Left lung (tissue), 10 donors: ENCODE results near the gene PIK3R4. TPM values are rescaled to one million over a fixed set of nuclear protein-coding genes. Genes with fewer than 3 reads are reported as not detected.

ENCODE experiments used
- ATAC-seq: fragments of 200-7000 bp; cut with Tn5 transposase; one replicate; pipeline ENCODE4 v1.9.1; 2020; ENCODE audit warnings: moderate library complexity
- DNase-seq, 4 donors: peaks; one replicate each; pipeline ENCODE4 v3.0.0-alpha.2; 2013 to 2020
- H3K27ac ChIP-seq, 2 donors: fragments of 200-600 bp; sonication (generic) in 1 of 2; one replicate each; pipeline versions ENCODE4 v1.5.0 to v1.8.0; 2020 to 2021
- H3K27me3 ChIP-seq, 2 donors: fragments of 200-600 bp; sonication (generic) in 1 of 2; one replicate each; pipeline versions ENCODE4 v1.5.0 to v1.8.0; 2020 to 2021
- H3K36me3 ChIP-seq, 2 donors: fragments of 200-600 bp; sonication (generic) in 1 of 2; one replicate each; pipeline versions ENCODE4 v1.5.0 to v1.8.0; 2020 to 2021
- H3K4me1 ChIP-seq, 2 donors: fragments of 200-600 bp; one replicate each; pipeline ENCODE4 v1.8.0; 2021
- H3K4me3 ChIP-seq, 2 donors: fragments of 200-600 bp; sonication (generic) in 1 of 2; one replicate each; pipeline versions ENCODE4 v1.5.0 to v1.8.0; 2020 to 2021; ENCODE audit warnings: mild to moderate bottlenecking in 1 of 2
- H3K9me3 ChIP-seq, 2 donors: fragments of 200-600 bp; sonication (generic) in 1 of 2; one replicate each; pipeline versions ENCODE4 v1.5.0 to v1.8.0; 2020 to 2021
- intact Hi-C, 2 donors: fragments of 100-400 bp; cut with DNase I; formaldehyde crosslinking; loops; one replicate each; pipeline versions ENCODE4 v1.11.2 to v1.14.2; 2022
- polyA plus RNA-seq, 6 donors: library from polyadenylated mRNA; unstranded; fragments of 120-200 nt; gene quantifications; one replicate each; pipeline ENCODE4 v1.2.1, GENCODE V29; 2013; ENCODE audit not compliant: insufficient read length in 6 of 6
- total RNA-seq, 2 donors: library from RNA; stranded (reverse); fragmentation: NEBNext Ultra II Directional; extraction: Animal tissue kit (Norgen Biotek cat#: 25700); gene quantifications; one replicate each; pipeline ENCODE4 v1.2.1, GENCODE V29; 2021
- TF ChIP-seq, protein P1 (sequence below), 2 donors: fragments of 200-600 bp; sonication (generic) in 1 of 2; IDR thresholded peaks; one replicate each; pipeline versions ENCODE4 v1.5.0 to v1.8.0; 2021; ENCODE audit warnings: antibody characterized with exemption in 2 of 2
- donor health status: DM: no; HTN: yes; CAD: no.
- donor health status: DM: no; HTN: no; CAD: no.

PIK3R4 gene
- total and polyA plus RNA-seq, 8 donors = 24.8 to 58.3 (median 46.0) TPM

DNA sequence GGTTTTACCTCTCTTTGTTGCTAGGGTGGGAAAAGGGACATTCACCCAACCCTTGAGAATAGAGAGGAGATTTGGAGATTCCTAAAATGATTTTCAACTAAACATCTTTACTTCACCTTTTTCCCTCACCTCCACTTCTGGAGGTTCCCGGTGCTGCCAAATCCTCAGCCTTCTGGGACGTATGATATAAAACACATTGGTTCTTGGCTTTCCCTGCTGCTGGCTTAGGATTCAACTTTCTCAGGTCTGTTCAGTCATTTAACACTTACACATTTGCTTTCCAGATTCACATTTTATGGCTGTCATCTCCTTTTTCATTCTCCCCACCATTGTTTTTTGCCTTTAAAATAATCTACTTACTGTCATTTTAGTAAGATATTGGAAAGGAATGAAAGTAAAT, 106.6 kb downstream of the PIK3R4 start:
- intact Hi-C loops = no loop called here
- DNase-seq = no peak
- H3K27me3 ChIP-seq = no peaks in the 10 kb centered on the region
- no peak overlapping the region for H3K4me3 ChIP-seq
- H3K27ac ChIP-seq = no peak overlapping the region
- H3K9me3 ChIP-seq = no peaks in the 10 kb centered on the region
- TF ChIP-seq, protein P1, sequence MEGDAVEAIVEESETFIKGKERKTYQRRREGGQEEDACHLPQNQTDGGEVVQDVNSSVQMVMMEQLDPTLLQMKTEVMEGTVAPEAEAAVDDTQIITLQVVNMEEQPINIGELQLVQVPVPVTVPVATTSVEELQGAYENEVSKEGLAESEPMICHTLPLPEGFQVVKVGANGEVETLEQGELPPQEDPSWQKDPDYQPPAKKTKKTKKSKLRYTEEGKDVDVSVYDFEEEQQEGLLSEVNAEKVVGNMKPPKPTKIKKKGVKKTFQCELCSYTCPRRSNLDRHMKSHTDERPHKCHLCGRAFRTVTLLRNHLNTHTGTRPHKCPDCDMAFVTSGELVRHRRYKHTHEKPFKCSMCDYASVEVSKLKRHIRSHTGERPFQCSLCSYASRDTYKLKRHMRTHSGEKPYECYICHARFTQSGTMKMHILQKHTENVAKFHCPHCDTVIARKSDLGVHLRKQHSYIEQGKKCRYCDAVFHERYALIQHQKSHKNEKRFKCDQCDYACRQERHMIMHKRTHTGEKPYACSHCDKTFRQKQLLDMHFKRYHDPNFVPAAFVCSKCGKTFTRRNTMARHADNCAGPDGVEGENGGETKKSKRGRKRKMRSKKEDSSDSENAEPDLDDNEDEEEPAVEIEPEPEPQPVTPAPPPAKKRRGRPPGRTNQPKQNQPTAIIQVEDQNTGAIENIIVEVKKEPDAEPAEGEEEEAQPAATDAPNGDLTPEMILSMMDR (IDR thresholded peaks at IDR 0.05) = no peak
- no peak for ATAC-seq
- H3K4me1 ChIP-seq = no peaks in the 10 kb centered on the region
- no peaks in the 10 kb centered on the region for H3K36me3 ChIP-seq

DNA sequence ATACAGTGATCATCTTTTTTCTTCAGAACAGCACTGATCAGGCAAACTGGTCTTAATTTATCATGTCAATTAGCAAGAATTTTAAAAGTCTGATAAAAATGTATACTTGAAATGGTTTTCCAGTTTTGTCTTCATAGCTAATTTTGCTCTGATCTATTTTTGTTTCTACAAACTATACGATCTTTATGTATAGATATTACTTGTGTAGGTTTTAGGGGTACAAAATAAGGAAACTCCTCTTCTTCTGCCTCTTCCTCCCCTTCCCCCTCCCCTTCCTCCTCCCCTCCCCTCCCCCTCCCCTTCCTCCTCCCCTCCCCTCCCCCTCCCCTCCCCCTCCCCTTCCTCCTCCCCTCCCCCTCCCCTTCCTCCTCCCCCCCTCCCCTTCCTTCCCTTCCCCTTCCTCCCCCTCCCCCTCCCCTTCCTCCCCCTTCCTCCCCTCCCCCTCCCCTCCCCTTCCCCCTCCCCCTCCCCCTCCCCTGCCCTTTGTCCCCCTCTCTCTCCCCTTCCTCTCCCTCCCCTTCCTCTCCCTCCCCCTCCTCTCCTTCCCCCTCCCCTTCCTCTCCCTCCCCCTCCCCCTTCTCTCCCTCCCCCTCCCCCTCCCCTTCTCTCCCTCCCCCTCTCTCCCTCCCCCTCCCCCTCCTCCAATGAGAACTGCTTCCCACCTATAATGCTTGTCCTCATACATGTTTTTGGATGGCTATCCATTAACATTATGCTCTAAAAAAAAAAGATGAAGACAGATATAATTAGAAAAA, 110.0 kb downstream of the PIK3R4 start:
- no peaks in the 10 kb centered on the region for H3K9me3 ChIP-seq
- no peak for ATAC-seq
- intact Hi-C loops = no loop called here
- H3K27ac ChIP-seq = no peak overlapping the region
- DNase-seq = no peak
- no peaks in the 10 kb centered on the region for H3K36me3 ChIP-seq
- no peaks in the 10 kb centered on the region for H3K27me3 ChIP-seq
- TF ChIP-seq, protein P1 (IDR thresholded peaks at IDR 0.05) = no peak
- H3K4me1 ChIP-seq = no peaks in the 10 kb centered on the region
- H3K4me3 ChIP-seq = no peak overlapping the region

DNA sequence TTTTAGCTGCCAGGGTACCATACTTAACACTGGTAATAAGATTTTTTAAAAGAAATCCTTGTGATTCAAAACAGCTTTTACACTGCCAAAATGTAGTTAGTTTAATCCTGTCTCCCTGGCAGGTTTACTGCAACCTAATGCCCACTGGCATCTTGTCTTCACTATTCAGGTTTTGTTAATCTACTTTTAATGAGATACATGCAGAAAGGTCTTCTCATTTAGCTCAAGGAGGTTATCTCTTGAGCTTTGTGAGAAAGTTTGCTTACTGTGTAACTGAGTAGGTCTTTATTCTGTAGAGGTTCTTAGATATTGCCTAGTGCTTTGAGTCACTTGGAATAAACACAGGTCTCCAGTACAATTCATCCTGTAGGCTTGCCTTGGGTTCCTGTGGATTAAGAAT, 110.7 kb downstream of the PIK3R4 start:
- Histone ChIP-seq H3K9me3 (no peaks in the 10 kb centered on the region), H3K36me3 (no peaks in the 10 kb centered on the region), H3K4me3 (no peak overlapping the region), H3K27ac (no peak overlapping the region), H3K27me3 (no peaks in the 10 kb centered on the region), H3K4me1 (no peaks in the 10 kb centered on the region)
- TF ChIP-seq, protein P1 (IDR thresholded peaks at IDR 0.05) = no peak
- intact Hi-C loops = no loop called here
- ATAC-seq (no peak), DNase-seq (no peak)

DNA sequence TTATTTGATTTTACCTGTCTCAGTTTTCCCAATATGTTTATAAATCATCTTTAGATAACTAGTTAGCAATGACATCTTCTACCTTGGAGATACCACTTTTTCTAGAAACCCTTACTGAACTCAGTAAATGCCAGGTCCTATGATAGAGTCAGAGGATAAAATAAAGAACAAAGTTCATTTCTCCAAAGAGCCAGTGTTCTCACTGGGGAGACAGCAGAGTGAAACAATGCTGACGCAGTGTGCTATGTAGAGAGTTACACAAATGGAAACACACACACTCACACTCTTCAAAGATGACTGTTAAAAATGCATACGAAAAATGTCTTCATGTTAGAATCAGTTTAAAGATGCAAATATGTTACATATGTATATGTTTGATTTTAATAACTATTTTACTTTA, 111.3 kb downstream of the PIK3R4 start:
- no peaks in the 10 kb centered on the region for H3K27me3 ChIP-seq
- H3K4me1 ChIP-seq = no peaks in the 10 kb centered on the region
- H3K9me3 ChIP-seq = no peaks in the 10 kb centered on the region
- ATAC-seq (no peak), DNase-seq (no peak)
- TF ChIP-seq, protein P1 (IDR thresholded peaks at IDR 0.05) = no peak
- H3K4me3 ChIP-seq = no peak overlapping the region
- intact Hi-C loops = no loop called here
- H3K36me3 ChIP-seq = no peaks in the 10 kb centered on the region
- H3K27ac ChIP-seq = no peak overlapping the region

Other genes with a start within 250 kb of the PIK3R4 start
- 1 to 10 TPM; 7.7 to 8.9 TPM for gene COL6A6, start 229.7 kb downstream of the PIK3R4 start, total RNA-seq
- 10 to 100 TPM; 32.3 to 55.8 (median 50.5) TPM for gene COL6A6, start 229.7 kb downstream of the PIK3R4 start, polyA plus RNA-seq
- gene ATP2C1, start 147.3 kb upstream of the PIK3R4 start, total RNA-seq = 100 to 1,000 TPM; 114 to 161 TPM
- 100 to 1,000 TPM; 113 to 152 (median 130) TPM for gene ATP2C1, start 147.3 kb upstream of the PIK3R4 start, polyA plus RNA-seq